ENCODE measurements around the gene ADAMTS3. TPM values are rescaled to one million over a fixed set of nuclear protein-coding genes. Genes with fewer than 3 reads are reported as not detected.

ADAMTS3 gene
- polyA plus RNA-seq, 1 donor from 2014 or later, result 0.20 TPM

- no peaks in the 10 kb centered on the region for H3K79me2 ChIP-seq (replicated peaks; ENCODE audit: insufficient read depth, low read length)
- no peak overlapping the region for H3K9ac ChIP-seq (ENCODE audit: low read length)
- no peaks in the 10 kb centered on the region for H3K27me3 ChIP-seq (ENCODE audit: insufficient read depth, low read depth, low read length)
- TF ChIP-seq SMC3 (conservative IDR thresholded peaks at IDR 0.05; ENCODE audit: poor library complexity) (peak; percentile 54), CTCF (IDR thresholded peaks at IDR 0.05; ENCODE audit: poor library complexity, severe bottlenecking) (peak; percentile 57), RAD21 (conservative IDR thresholded peaks at IDR 0.05) (peak; percentile 41), REST (IDR thresholded peaks at IDR 0.05; ENCODE audit: borderline replicate concordance) (no peak), MXI1 (conservative IDR thresholded peaks at IDR 0.05; ENCODE audit: poor library complexity, severe bottlenecking) (no peak), POLR2AphosphoS5 (IDR thresholded peaks at IDR 0.05) (no peak), EP300 (conservative IDR thresholded peaks at IDR 0.05; ENCODE audit: poor library complexity, severe bottlenecking) (no peak), TAF1 (IDR thresholded peaks at IDR 0.05; ENCODE audit: low read depth) (no peak), EZH2 (IDR thresholded peaks at IDR 0.05; ENCODE audit: borderline replicate concordance, insufficient read depth, low read length, poor library complexity, severe bottlenecking) (no peak)
- no peaks in the 10 kb centered on the region for H3F3A ChIP-seq (ENCODE audit: insufficient read depth, low read length, poor library complexity, severe bottlenecking)
- H3K4me2 ChIP-seq (ENCODE audit: low read length), result no peak overlapping the region
- no peak overlapping the region for H2AFZ ChIP-seq (ENCODE audit: low read depth, low read length)
- no peaks in the 10 kb centered on the region for H4K20me1 ChIP-seq (ENCODE audit: insufficient read depth)
- H3K9me2 ChIP-seq (ENCODE audit: insufficient read depth, low read length), result no peaks in the 10 kb centered on the region
- H3K27ac ChIP-seq (ENCODE audit: low read length), result no peak overlapping the region
- no peaks in the 10 kb centered on the region for H3K9me3 ChIP-seq (ENCODE audit: low read length)
- no peaks in the 10 kb centered on the region for H3K36me3 ChIP-seq (ENCODE audit: insufficient read depth, low read length)
- H3K4me3 ChIP-seq (ENCODE audit: low read length), result no peak overlapping the region
These were observed 265.9 kb downstream of the ADAMTS3 start for GRCh38 chr4:72302981-72303704.

- Histone ChIP-seq H3K4me2 (ENCODE audit: low read length) (no peak overlapping the region), H3K9me2 (ENCODE audit: insufficient read depth, low read length) (no peaks in the 10 kb centered on the region), H3K79me2 (replicated peaks; ENCODE audit: insufficient read depth, low read length) (no peaks in the 10 kb centered on the region), H3K27ac (ENCODE audit: low read length) (no peak overlapping the region), H3K9ac (ENCODE audit: low read length) (no peak overlapping the region), H3K4me3 (ENCODE audit: low read length) (no peak overlapping the region), H3K9me3 (ENCODE audit: low read length) (no peaks in the 10 kb centered on the region), H3K36me3 (ENCODE audit: insufficient read depth, low read length) (no peaks in the 10 kb centered on the region), H4K20me1 (ENCODE audit: insufficient read depth) (no peaks in the 10 kb centered on the region), H3F3A (ENCODE audit: insufficient read depth, low read length, poor library complexity, severe bottlenecking) (no peaks in the 10 kb centered on the region), H2AFZ (ENCODE audit: low read depth, low read length) (no peak overlapping the region), H3K27me3 (ENCODE audit: insufficient read depth, low read depth, low read length) (no peaks in the 10 kb centered on the region)
- TF ChIP-seq EZH2 (IDR thresholded peaks at IDR 0.05; ENCODE audit: borderline replicate concordance, insufficient read depth, low read length, poor library complexity, severe bottlenecking) (no peak), REST (IDR thresholded peaks at IDR 0.05; ENCODE audit: borderline replicate concordance) (no peak), POLR2AphosphoS5 (IDR thresholded peaks at IDR 0.05) (no peak), RAD21 (conservative IDR thresholded peaks at IDR 0.05) (no peak), CTCF (IDR thresholded peaks at IDR 0.05; ENCODE audit: poor library complexity, severe bottlenecking) (no peak), MXI1 (conservative IDR thresholded peaks at IDR 0.05; ENCODE audit: poor library complexity, severe bottlenecking) (no peak)
These were observed 267.3 kb downstream of the ADAMTS3 start for GRCh38 chr4:72301759-72302158.
